NCI-H1694 treated with DMSO at 0.1 percent for 48 hours (cell line): ENCODE measurements around the gene MAD1L1.

Experiments
- DNase-seq: peaks from one replicate; lab custom pipeline; 2025; lab: John Stamatoyannopoulos, UW

MAD1L1 gene

GRCh38 chr7:2103071-2103898 lies 129.5 kb downstream of the MAD1L1 start:
- DNase-seq, result no peak

- no peak for DNase-seq
These were observed 130.4 kb downstream of the MAD1L1 start for GRCh38 chr7:2102375-2102723.

GRCh38 chr7:2101630-2102374 lies 130.9 kb downstream of the MAD1L1 start:
- no peak for DNase-seq

GRCh38 chr7:2100278-2101208 lies 132.2 kb downstream of the MAD1L1 start:
- DNase-seq, result no peak

- no peak for DNase-seq
These were observed 133.4 kb downstream of the MAD1L1 start for GRCh38 chr7:2099048-2099957.

GRCh38 chr7:2098496-2098895 lies 134.2 kb downstream of the MAD1L1 start:
- no peak for DNase-seq

GRCh38 chr7:2098056-2098455 lies 134.7 kb downstream of the MAD1L1 start:
- no peak for DNase-seq

GRCh38 chr7:2097492-2097891 lies 135.3 kb downstream of the MAD1L1 start:
- DNase-seq, result no peak

GRCh38 chr7:2096692-2097387 lies 135.9 kb downstream of the MAD1L1 start:
- DNase-seq, result no peak

- no peak for DNase-seq
These were observed 137.3 kb downstream of the MAD1L1 start for GRCh38 chr7:2095436-2095835.

GRCh38 chr7:2094454-2095045 lies 138.2 kb downstream of the MAD1L1 start:
- DNase-seq, result no peak

GRCh38 chr7:2093843-2094220 lies 138.9 kb downstream of the MAD1L1 start:
- DNase-seq, result no peak

GRCh38 chr7:2093215-2093842 lies 139.4 kb downstream of the MAD1L1 start:
- DNase-seq, result no peak

- DNase-seq, result no peak
These were observed 140.5 kb downstream of the MAD1L1 start for GRCh38 chr7:2092279-2092678.

- no peak for DNase-seq
These were observed 141.9 kb downstream of the MAD1L1 start for GRCh38 chr7:2090526-2091520.

GRCh38 chr7:2088801-2089200 lies 143.9 kb downstream of the MAD1L1 start:
- DNase-seq, result no peak

- DNase-seq, result no peak
These were observed 145.0 kb downstream of the MAD1L1 start for GRCh38 chr7:2087744-2088143.

- no peak for DNase-seq
These were observed 146.5 kb downstream of the MAD1L1 start for GRCh38 chr7:2086229-2086628.

GRCh38 chr7:2085804-2086203 lies 146.9 kb downstream of the MAD1L1 start:
- no peak for DNase-seq
